CD14-positive monocyte (primary cell): Measurements from ENCODE around the gene C9. TPM values are rescaled to one million over a fixed set of nuclear protein-coding genes. Genes with fewer than 3 reads are reported as not detected.

Experiments
- DNase-seq, 3 donors: peaks; one replicate each; pipeline ENCODE4 v3.0.0-alpha.2; 2011 to 2022
- H2AFZ ChIP-seq: 2 replicates; pipeline ENCODE4 v1.6.0; 2012; ENCODE audit warnings: mild to moderate bottlenecking, low read depth, low read length, inconsistent platforms; ENCODE audit not compliant: insufficient read depth, poor library complexity, severe bottlenecking
- H3K27ac ChIP-seq, 2 donors: 1 replicate in 1 of 2; 2 replicates in 1 of 2; pipeline ENCODE4 v1.5.1; 2012 to 2013; ENCODE audit warnings: low read length in 2 of 2, control low read depth in 1 of 2, inconsistent platforms in 1 of 2, low read depth in 1 of 2, mild to moderate bottlenecking in 1 of 2
- H3K27me3 ChIP-seq, 2 donors: one replicate each; pipeline versions ENCODE4 v1.6.0 to v1.6.1; 2011 to 2013; ENCODE audit warnings: low read length in 2 of 2; ENCODE audit not compliant: control insufficient read depth in 2 of 2, insufficient read depth in 2 of 2
- H3K36me3 ChIP-seq, 2 donors: replicated peaks in 1 of 2; 1 replicate in 1 of 2; 2 replicates in 1 of 2; pipeline versions ENCODE4 v1.5.1 to v1.6.1; 2012 to 2013; ENCODE audit warnings: low read length in 2 of 2, control low read depth in 1 of 2, inconsistent platforms in 1 of 2, mild to moderate bottlenecking in 1 of 2; ENCODE audit not compliant: insufficient read depth in 2 of 2, control insufficient read depth in 1 of 2
- H3K4me1 ChIP-seq, 2 donors: 1 replicate in 1 of 2; 2 replicates in 1 of 2; pipeline versions ENCODE4 v1.5.1 to v1.6.1; 2012 to 2013; ENCODE audit warnings: low read length in 2 of 2, control low read depth in 1 of 2, inconsistent platforms in 1 of 2, mild to moderate bottlenecking in 1 of 2, moderate library complexity in 1 of 2; ENCODE audit not compliant: insufficient read depth in 2 of 2, control insufficient read depth in 1 of 2
- H3K4me2 ChIP-seq: replicated peaks from 2 replicates; pipeline ENCODE3; 2012; ENCODE audit warnings: low read length, moderate library complexity, mild to moderate bottlenecking; ENCODE audit not compliant: poor library complexity, severe bottlenecking; ENCODE audit errors: extremely low read depth
- H3K4me3 ChIP-seq, 3 experiments: fragments of 200-600 bp in 1 of 3; sonication (generic) in 1 of 3; replicated peaks in 1 of 3; 1 replicate in 2 of 3; 2 replicates in 1 of 3; pipeline ENCODE4 v1.5.1; 2011 to 2013; ENCODE audit warnings: low read length in 3 of 3, mild to moderate bottlenecking in 3 of 3, control low read depth in 2 of 3, low read depth in 2 of 3, inconsistent platforms in 1 of 3, moderate library complexity in 1 of 3
- H3K79me2 ChIP-seq: 2 replicates; pipeline ENCODE4 v1.6.0; 2012; ENCODE audit warnings: mild to moderate bottlenecking, control low read depth, inconsistent platforms, low read length, moderate library complexity; ENCODE audit not compliant: insufficient read depth
- H3K9ac ChIP-seq: 2 replicates; pipeline ENCODE4 v1.6.0; 2017; ENCODE audit warnings: low read length, mild to moderate bottlenecking; ENCODE audit not compliant: insufficient read depth, poor library complexity, severe bottlenecking
- H3K9me3 ChIP-seq, 2 donors: replicated peaks in 1 of 2; 1 replicate in 1 of 2; 2 replicates in 1 of 2; pipeline versions ENCODE4 v1.5.1 to v1.6.1; 2012 to 2013; ENCODE audit warnings: low read length in 2 of 2, control low read depth in 1 of 2; ENCODE audit not compliant: control insufficient read depth in 1 of 2, insufficient read depth in 1 of 2
- H4K20me1 ChIP-seq: 2 replicates; pipeline ENCODE4 v1.6.0; 2012; ENCODE audit warnings: mild to moderate bottlenecking, low read length, control low read depth, moderate library complexity; ENCODE audit not compliant: insufficient read depth
- H3K27ac Mint-ChIP-seq, 7 donors: one replicate each; pipeline ENCODE4 v1.8.0; 2020; ENCODE audit warnings: mild to moderate bottlenecking in 7 of 7, mixed read lengths in 7 of 7, moderate library complexity in 6 of 7, inconsistent platforms in 2 of 7
- H3K27me3 Mint-ChIP-seq, 3 donors: one replicate each; pipeline ENCODE4 v1.8.0; 2021 to 2022; ENCODE audit warnings: low read depth in 3 of 3, mild to moderate bottlenecking in 3 of 3, mixed read lengths in 3 of 3, moderate library complexity in 3 of 3, inconsistent platforms in 1 of 3
- H3K36me3 Mint-ChIP-seq, 2 donors: one replicate each; pipeline ENCODE4 v1.8.0; 2020; ENCODE audit warnings: mixed read lengths in 2 of 2, inconsistent platforms in 1 of 2, mild to moderate bottlenecking in 1 of 2
- H3K4me1 Mint-ChIP-seq: one replicate; pipeline ENCODE4 v1.8.0; 2020; ENCODE audit warnings: mild to moderate bottlenecking, mixed read lengths
- H3K4me3 Mint-ChIP-seq, 2 donors: one replicate each; pipeline ENCODE4 v1.8.0; 2020; ENCODE audit warnings: mild to moderate bottlenecking in 2 of 2, mixed read lengths in 2 of 2, moderate library complexity in 1 of 2
- H3K9me3 Mint-ChIP-seq, 7 donors: one replicate each; pipeline ENCODE4 v1.8.0; 2020 to 2022; ENCODE audit warnings: mixed read lengths in 7 of 7, mild to moderate bottlenecking in 6 of 7, moderate library complexity in 6 of 7, inconsistent platforms in 2 of 7
- CTCF ChIP-seq: fragments of 200-600 bp; IDR thresholded peaks from one replicate; pipeline ENCODE4 v1.8.0; 2022; ENCODE audit warnings: antibody characterized with exemption, mild to moderate bottlenecking
- WGBS: methylation state at CpG from one replicate; pipeline ENCODE4 v1.1.5; 2013; ENCODE audit warnings: missing lambda C conversion rate; ENCODE audit not compliant: insufficient coverage; 5-methylcytosine and 5-hydroxymethylcytosine counted together
- intact Hi-C, 2 donors: fragments of 100-400 bp; cut with micrococcal nuclease; formaldehyde crosslinking; loops; one replicate each; pipeline versions ENCODE4 v1.15.0 to v1.15.1; 2023
- polyA plus RNA-seq, 3 donors: library from polyadenylated mRNA; depleted of rRNA in 1 of 3; unstranded in 2 of 3; stranded (reverse) in 1 of 3; fragments of 300-500 nt in 2 of 3; fragments of >200 nt in 1 of 3; fragmentation: Illumina TruSeq in 2 of 3; gene quantifications; 1 replicate in 2 of 3; 2 replicates in 1 of 3; pipeline ENCODE4 v1.2.3, GENCODE V29; 2012 to 2021

The C9 gene
- polyA plus RNA-seq, 3 donors, result not detected

- Histone ChIP-seq H4K20me1 (no peaks in the 10 kb centered on the region), H3K9ac (no peak overlapping the region), H3K79me2 (no peaks in the 10 kb centered on the region), H3K36me3 (no peaks in the 10 kb centered on the region), H3K9me3 (no peaks in the 10 kb centered on the region), H3K27me3 (no peaks in the 10 kb centered on the region), H3K4me1 (peaks cover 32 to 38% of the 10 kb centered on the region in 2 donors), H3K4me3 (no peak overlapping the region), H2AFZ (no peak overlapping the region), H3K27ac (no peak overlapping the region), H3K4me2 (no peak overlapping the region)
- no peak for TF ChIP-seq CTCF
- no peaks in the 10 kb centered on the region for H3K9me3 Mint-ChIP-seq
- DNase-seq, result no peak
- 100% methylated on average over 2 of the region's 3 CpGs for WGBS
- intact Hi-C loops, result no loop called here
- peaks cover 0 to 2% (median 0%) of the 10 kb centered on the region in 3 donors for H3K27me3 Mint-ChIP-seq
- no peak overlapping the region for H3K27ac Mint-ChIP-seq
- H3K4me1 Mint-ChIP-seq, result peaks cover 31% of the 10 kb centered on the region
- H3K36me3 Mint-ChIP-seq, result peaks cover 3 to 9% of the 10 kb centered on the region in 2 donors
- H3K4me3 Mint-ChIP-seq, result no peak overlapping the region
Observed at GRCh38 chr5:39396843-39397242, 32.5 kb upstream of the C9 start.

DNA sequence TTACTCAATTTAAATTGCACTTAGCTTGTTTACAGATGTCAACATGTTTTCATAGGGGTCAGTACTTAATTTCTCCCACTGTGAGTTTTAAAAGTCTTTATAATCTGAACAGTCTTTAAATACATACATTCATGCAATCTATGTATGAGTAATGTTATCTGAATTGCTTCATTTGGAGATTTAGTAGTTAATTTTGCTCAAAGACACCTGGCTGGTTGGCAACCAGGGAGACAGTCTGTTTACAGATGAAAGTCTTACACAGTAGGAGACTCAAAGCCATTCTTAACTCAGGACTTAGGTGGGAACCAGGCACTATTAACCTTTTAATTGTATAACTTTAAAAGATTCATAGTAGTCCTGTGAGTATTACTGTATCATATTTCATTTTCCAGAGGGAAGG is 31.2 kb upstream of the C9 start:
- Histone ChIP-seq H3K9ac (no peak overlapping the region), H3K36me3 (no peaks in the 10 kb centered on the region), H3K79me2 (no peaks in the 10 kb centered on the region), H3K4me1 (peaks cover 26 to 32% of the 10 kb centered on the region in 2 donors), H3K27ac (no peak overlapping the region), H4K20me1 (no peaks in the 10 kb centered on the region), H3K4me2 (no peak overlapping the region), H3K4me3 (no peak overlapping the region), H2AFZ (no peak overlapping the region), H3K27me3 (no peaks in the 10 kb centered on the region), H3K9me3 (no peaks in the 10 kb centered on the region)
- H3K36me3 Mint-ChIP-seq, result peaks cover 5 to 9% of the 10 kb centered on the region in 2 donors
- H3K4me3 Mint-ChIP-seq, result no peak overlapping the region
- peaks cover 28% of the 10 kb centered on the region for H3K4me1 Mint-ChIP-seq
- no peak overlapping the region for H3K27ac Mint-ChIP-seq
- no peaks in the 10 kb centered on the region for H3K9me3 Mint-ChIP-seq
- no peak for DNase-seq
- H3K27me3 Mint-ChIP-seq, result peaks cover 0 to 3% (median 0%) of the 10 kb centered on the region in 3 donors
- no peak for TF ChIP-seq CTCF
- intact Hi-C loops, result no loop called here
